Nephron (organoid): ENCODE results near the gene ATF5.

Experiments
- H3K27ac Mint-ChIP-seq, 3 experiments: 2 replicates each; pipeline ENCODE4 v1.8.0; 2020; ENCODE audit warnings: mixed read lengths in 3 of 3, mild to moderate bottlenecking in 2 of 3, moderate library complexity in 1 of 3
- H3K27me3 Mint-ChIP-seq: 2 replicates; pipeline ENCODE4 v1.8.0; 2021; ENCODE audit warnings: low read depth, mild to moderate bottlenecking, moderate library complexity, mixed read lengths
- H3K36me3 Mint-ChIP-seq: 2 replicates; pipeline ENCODE4 v1.8.0; 2020; ENCODE audit warnings: low read depth, mixed read lengths
- H3K4me1 Mint-ChIP-seq: 2 replicates; pipeline ENCODE4 v1.8.0; 2020; ENCODE audit warnings: mixed read lengths
- H3K4me3 Mint-ChIP-seq, 3 experiments: 2 replicates each; pipeline ENCODE4 v1.8.0; 2020; ENCODE audit warnings: mild to moderate bottlenecking in 3 of 3, mixed read lengths in 3 of 3, moderate library complexity in 2 of 3
- H3K9me3 Mint-ChIP-seq: 2 replicates; pipeline ENCODE4 v1.8.0; 2020; ENCODE audit warnings: mixed read lengths
- CTCF ChIP-seq, 3 experiments: fragments of 200-600 bp; sonication (generic); IDR thresholded peaks; one replicate each; pipeline ENCODE4 v1.5.0; 2021; ENCODE audit warnings: antibody characterized with exemption in 3 of 3; ENCODE audit not compliant: unreplicated experiment in 3 of 3

Gene ATF5

GRCh38 chr19:49946415-49946814 is 17.4 kb downstream of the ATF5 start:
- Mint-ChIP-seq H3K9me3 (peaks cover 2% of the 10 kb centered on the region), H3K36me3 (no peaks in the 10 kb centered on the region), H3K4me3 (no peak overlapping the region), H3K27ac (no peak overlapping the region), H3K27me3 (no peaks in the 10 kb centered on the region), H3K4me1 (peaks cover 16% of the 10 kb centered on the region)
- TF ChIP-seq CTCF (IDR thresholded peaks at IDR 0.05; ENCODE audit: unreplicated experiment in 3 of 3) = no peak

- no peak for TF ChIP-seq CTCF (IDR thresholded peaks at IDR 0.05; ENCODE audit: unreplicated experiment in 3 of 3)
- peak overlapping the region; percentile 32 to 85 (median 79) for H3K27ac Mint-ChIP-seq
- H3K36me3 Mint-ChIP-seq = no peaks in the 10 kb centered on the region
- H3K4me3 Mint-ChIP-seq = peak overlapping the region in 1 of 3 experiments; percentile 3
- no peaks in the 10 kb centered on the region for H3K27me3 Mint-ChIP-seq
- H3K9me3 Mint-ChIP-seq = peaks cover 2% of the 10 kb centered on the region
- H3K4me1 Mint-ChIP-seq = peaks cover 47% of the 10 kb centered on the region
Measured at GRCh38 chr19:49949742-49950589, 21.0 kb downstream of the ATF5 start.

- Mint-ChIP-seq H3K4me3 (peak overlapping the region in 1 of 3 experiments; percentile 3), H3K9me3 (no peaks in the 10 kb centered on the region), H3K4me1 (peaks cover 53% of the 10 kb centered on the region), H3K36me3 (no peaks in the 10 kb centered on the region), H3K27me3 (no peaks in the 10 kb centered on the region), H3K27ac (peak overlapping the region; percentile 32 to 85 (median 79))
- TF ChIP-seq CTCF (IDR thresholded peaks at IDR 0.05; ENCODE audit: unreplicated experiment in 3 of 3) = no peak
Measured at GRCh38 chr19:49950590-49950948, 21.6 kb downstream of the ATF5 start.

- Mint-ChIP-seq H3K9me3 (no peaks in the 10 kb centered on the region), H3K27ac (peak overlapping the region; percentile 79 to 91 (median 89)), H3K4me3 (peak overlapping the region in 1 of 3 experiments; percentile 30), H3K4me1 (peaks cover 58% of the 10 kb centered on the region), H3K36me3 (no peaks in the 10 kb centered on the region), H3K27me3 (no peaks in the 10 kb centered on the region)
- TF ChIP-seq CTCF (IDR thresholded peaks at IDR 0.05; ENCODE audit: unreplicated experiment in 3 of 3) = no peak
Measured at GRCh38 chr19:49950956-49951526, 22.0 kb downstream of the ATF5 start.

- Mint-ChIP-seq H3K27ac (peak overlapping the region; percentile 92 to 98 (median 94)), H3K36me3 (no peaks in the 10 kb centered on the region), H3K4me3 (peak overlapping the region; percentile 15 to 68 (median 50)), H3K4me1 (peaks cover 67% of the 10 kb centered on the region), H3K9me3 (no peaks in the 10 kb centered on the region), H3K27me3 (no peaks in the 10 kb centered on the region)
- TF ChIP-seq CTCF (IDR thresholded peaks at IDR 0.05; ENCODE audit: unreplicated experiment in 3 of 3) = no peak
Measured at GRCh38 chr19:49951806-49952478, 22.9 kb downstream of the ATF5 start.
